HG02981 (cell line): ENCODE results near the gene RNU5B-1.
"Not testable (repeated sequence)": the region's sequence is repeated elsewhere in the genome, so short reads cannot be mapped to it uniquely, and the experiment has no call there.

ENCODE experiments used
- ATAC-seq: cut with Tn5 transposase; IDR thresholded peaks from one replicate; pipeline ENCODE4 v1.9.1; 2021; ENCODE audit warnings: mild to moderate bottlenecking, moderate library complexity; ENCODE audit not compliant: unreplicated experiment

Gene RNU5B-1

GRCh38 chr15:65304381-65305149 lies at the start of gene RNU5B-1:
Gene RNU5B-1 (plus strand): TSS chr15:65304677.
- peak; percentile 61 for ATAC-seq

- ATAC-seq: no peak
Measured at GRCh38 chr15:65254758-65255157, 49.7 kb upstream of the RNU5B-1 start.

GRCh38 chr15:65255486-65256140 lies 48.9 kb upstream of the RNU5B-1 start:
- no peak for ATAC-seq

GRCh38 chr15:65258375-65259262 lies 45.9 kb upstream of the RNU5B-1 start:
- ATAC-seq: no peak

GRCh38 chr15:65259367-65259797 lies 45.1 kb upstream of the RNU5B-1 start:
- ATAC-seq: no peak

- ATAC-seq: no peak
Measured at GRCh38 chr15:65260968-65261367, 43.5 kb upstream of the RNU5B-1 start.

GRCh38 chr15:65263313-65263712 lies 41.2 kb upstream of the RNU5B-1 start:
- no peak for ATAC-seq

- no peak for ATAC-seq
Measured at GRCh38 chr15:65264863-65265430, 39.5 kb upstream of the RNU5B-1 start.

- no peak for ATAC-seq
Measured at GRCh38 chr15:65266469-65266868, 38.0 kb upstream of the RNU5B-1 start.

GRCh38 chr15:65268411-65268810 lies 36.1 kb upstream of the RNU5B-1 start:
- no peak for ATAC-seq

- ATAC-seq: not testable (repeated sequence)
Measured at GRCh38 chr15:65270811-65271545, 33.5 kb upstream of the RNU5B-1 start.

- no peak for ATAC-seq
Measured at GRCh38 chr15:65275104-65275727, 29.3 kb upstream of the RNU5B-1 start.

- ATAC-seq: no peak
Measured at GRCh38 chr15:65275728-65276126, 28.8 kb upstream of the RNU5B-1 start.

- ATAC-seq: no peak
Measured at GRCh38 chr15:65277015-65277414, 27.5 kb upstream of the RNU5B-1 start.

GRCh38 chr15:65278480-65278879 lies 26.0 kb upstream of the RNU5B-1 start:
- no peak for ATAC-seq

- ATAC-seq: no peak
Measured at GRCh38 chr15:65285291-65286068, 19.0 kb upstream of the RNU5B-1 start.

GRCh38 chr15:65286069-65286703 lies 18.3 kb upstream of the RNU5B-1 start:
- ATAC-seq: peak; percentile 27

- peak; percentile 84 for ATAC-seq
Measured at GRCh38 chr15:65286704-65287519, 17.6 kb upstream of the RNU5B-1 start, which contains the start of gene PARP16. Gene PARP16 (minus strand): TSS chr15:65286883. CDS start chr15:65286426, 457 bp downstream.
